ENCODE results near the gene HOXD11. TPM values are rescaled to one million over a fixed set of nuclear protein-coding genes. Genes with fewer than 3 reads are reported as not detected.
A peak's percentile ranks its signal among the peaks of the same experiment; 100 is the strongest.

HOXD11 gene
- total and polyA plus RNA-seq, 2 donors (not counting 3 experiments of a cell fraction or from before 2014, with no cell fraction given) = not detected

GRCh38 chr2:176080540-176081375 is 26.3 kb upstream of the HOXD11 start:
- H3K4me2 ChIP-seq (ENCODE audit: insufficient read depth, low read length) = no peak overlapping the region
- peaks cover 2% of the 10 kb centered on the region for H4K20me1 ChIP-seq (replicated peaks; ENCODE audit: control insufficient read depth, extremely low read depth, insufficient read depth, low read length)
- H3K4me1 ChIP-seq (ENCODE audit: control insufficient read depth, extremely low read depth, insufficient read depth, low read length) = no peaks in the 10 kb centered on the region
- TF ChIP-seq POLR2AphosphoS5 (IDR thresholded peaks at IDR 0.05; ENCODE audit: insufficient read depth, low read depth, low read length) (no peak), GATA2 (IDR thresholded peaks at IDR 0.05; ENCODE audit: insufficient read depth, insufficient read length, low read depth, low read length) (no peak), FOS (IDR thresholded peaks at IDR 0.05; ENCODE audit: borderline replicate concordance, insufficient read depth, low read length) (no peak), EZH2 (IDR thresholded peaks at IDR 0.05; ENCODE audit: borderline replicate concordance, low read depth, low read length, severe bottlenecking) (peak; percentile 98)
- no peaks in the 10 kb centered on the region for H3K9me3 ChIP-seq (replicated peaks; ENCODE audit: control insufficient read depth, insufficient read depth, low read length)
- no peak overlapping the region for H3K4me3 ChIP-seq (replicated peaks in 1 of 3; ENCODE audit: insufficient read depth in 1 of 3, low read depth in 1 of 3, low read length in 3 of 3)
- intact Hi-C loops (cut with micrococcal nuclease) (loop anchor here (2.0 kb wide), 2 partner anchors 16 to 78 kb away; partner anchors contain the start of gene LNPK), dilution Hi-C loops (cut with MboI; ENCODE audit: extremely low pct_ligation_motif_present, low sequenced_read_pairs) (no loop called here)
- peaks cover 82 to 97% of the 10 kb centered on the region in 2 experiments for H3K27me3 ChIP-seq (ENCODE audit: control insufficient read depth in 2 of 2, insufficient read depth in 2 of 2, low read length in 2 of 2)
- ChIA-PET POLR2A (no interaction called here), CTCF (interaction anchor here (0.6 to 2.8 kb wide), 10 partner anchors 8 to 719 kb away, joined by 3 to 19 read pairs (median 4); no protein-coding TSS in a partner anchor)
- BruUV-seq (replicated peaks) = no TSS peak
- H3K9me1 ChIP-seq (replicated peaks; ENCODE audit: control insufficient read depth, extremely low read depth, insufficient read depth, low read length) = no peaks in the 10 kb centered on the region
- H3K27ac ChIP-seq (ENCODE audit: insufficient read depth, low read depth, low read length) = no peak overlapping the region
- H3K9ac ChIP-seq (replicated peaks; ENCODE audit: extremely low read depth, insufficient read depth, low read length) = no peak overlapping the region
- no peak overlapping the region for H2AFZ ChIP-seq (ENCODE audit: low read depth, low read length)
- H3K36me3 ChIP-seq (ENCODE audit: control insufficient read depth in 2 of 2, extremely low read depth in 1 of 2, insufficient read depth in 2 of 2, low read length in 2 of 2) = no peaks in the 10 kb centered on the region
- no peak for DNase-seq (ENCODE audit: low read depth, low spot score)
- FAIRE-seq = no peak
- H3K79me2 ChIP-seq (ENCODE audit: control insufficient read depth, insufficient read depth, low read length) = no peaks in the 10 kb centered on the region

GRCh38 chr2:176081376-176081836 is 25.7 kb upstream of the HOXD11 start:
- Histone ChIP-seq H3K4me3 (replicated peaks in 1 of 3; ENCODE audit: insufficient read depth in 1 of 3, low read depth in 1 of 3, low read length in 3 of 3) (no peak overlapping the region), H3K27ac (ENCODE audit: insufficient read depth, low read depth, low read length) (no peak overlapping the region), H3K36me3 (ENCODE audit: control insufficient read depth in 2 of 2, extremely low read depth in 1 of 2, insufficient read depth in 2 of 2, low read length in 2 of 2) (no peaks in the 10 kb centered on the region), H3K79me2 (ENCODE audit: control insufficient read depth, insufficient read depth, low read length) (no peaks in the 10 kb centered on the region), H2AFZ (ENCODE audit: low read depth, low read length) (no peak overlapping the region), H3K9me1 (replicated peaks; ENCODE audit: control insufficient read depth, extremely low read depth, insufficient read depth, low read length) (no peaks in the 10 kb centered on the region), H3K9ac (replicated peaks; ENCODE audit: extremely low read depth, insufficient read depth, low read length) (no peak overlapping the region), H3K4me2 (ENCODE audit: insufficient read depth, low read length) (no peak overlapping the region), H3K9me3 (replicated peaks; ENCODE audit: control insufficient read depth, insufficient read depth, low read length) (no peaks in the 10 kb centered on the region), H3K4me1 (ENCODE audit: control insufficient read depth, extremely low read depth, insufficient read depth, low read length) (no peaks in the 10 kb centered on the region), H3K27me3 (ENCODE audit: control insufficient read depth in 2 of 2, insufficient read depth in 2 of 2, low read length in 2 of 2) (peaks cover 84 to 97% of the 10 kb centered on the region in 2 experiments), H4K20me1 (replicated peaks; ENCODE audit: control insufficient read depth, extremely low read depth, insufficient read depth, low read length) (peaks cover 2% of the 10 kb centered on the region)
- no TSS peak for BruUV-seq (replicated peaks)
- intact Hi-C loops (cut with micrococcal nuclease) (loop anchor here (2.0 kb wide), 2 partner anchors 15 to 79 kb away; partner anchors contain the start of gene LNPK), dilution Hi-C loops (cut with MboI; ENCODE audit: extremely low pct_ligation_motif_present, low sequenced_read_pairs) (no loop called here)
- FAIRE-seq (no peak), DNase-seq (ENCODE audit: low read depth, low spot score) (no peak)
- TF ChIP-seq MAX (IDR thresholded peaks at IDR 0.05; ENCODE audit: insufficient read depth, insufficient read length) (no peak), POLR2AphosphoS5 (IDR thresholded peaks at IDR 0.05; ENCODE audit: insufficient read depth, low read depth, low read length) (no peak), FOS (IDR thresholded peaks at IDR 0.05; ENCODE audit: borderline replicate concordance, insufficient read depth, low read length) (no peak), POLR2A (IDR thresholded peaks at IDR 0.05; ENCODE audit: low read depth, low read length) (no peak), EZH2 (IDR thresholded peaks at IDR 0.05; ENCODE audit: borderline replicate concordance, low read depth, low read length, severe bottlenecking) (no peak), MYC (IDR thresholded peaks at IDR 0.05; ENCODE audit: low read depth, low read length) (no peak), GATA2 (IDR thresholded peaks at IDR 0.05; ENCODE audit: insufficient read depth, insufficient read length, low read depth, low read length) (no peak), CTCF (IDR thresholded peaks at IDR 0.05; ENCODE audit: extremely low read depth in 1 of 2, insufficient read depth in 1 of 2, low read depth in 1 of 2, low read length in 2 of 2) (no peak), JUN (IDR thresholded peaks at IDR 0.05; ENCODE audit: borderline replicate concordance, insufficient read depth, insufficient read length, low read depth) (no peak)
- ChIA-PET POLR2A (no interaction called here), CTCF (interaction anchor here (1.1 to 2.8 kb wide), 6 partner anchors 15 to 392 kb away, joined by 3 to 19 read pairs (median 5); no protein-coding TSS in a partner anchor)

Data from endothelial cell of umbilical vein (primary cell).